ENCODE measurements around the gene TEKT5.
A peak's percentile ranks its signal among the peaks of the same experiment; 100 is the strongest.
"Not testable (repeated sequence)": the region's sequence is repeated elsewhere in the genome, so short reads cannot be mapped to it uniquely, and the experiment has no call there.

The TEKT5 gene

DNA sequence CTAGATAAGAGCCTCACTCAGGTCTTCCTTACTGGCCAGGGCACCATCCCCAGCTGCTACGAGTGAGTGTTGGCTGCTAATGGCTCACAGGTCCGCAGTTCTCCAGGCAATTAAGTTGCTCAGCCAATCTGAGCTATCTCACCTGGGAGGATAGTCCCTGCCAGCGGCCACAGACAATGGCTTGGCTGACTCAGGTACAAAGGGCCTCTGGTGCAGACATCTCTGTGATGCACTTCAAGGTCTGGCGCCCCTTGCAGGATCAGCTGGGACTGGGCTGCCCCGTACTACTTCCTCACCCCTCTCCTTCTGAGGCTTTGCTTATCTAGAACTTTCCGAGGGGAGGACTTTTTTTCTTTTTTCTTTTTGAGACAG lies 65.2 kb downstream of the TEKT5 start:
- DNase-seq, result no peak

GRCh38 chr16:10625595-10626357 lies 69.0 kb downstream of the TEKT5 start:
- no peak for DNase-seq

GRCh38 chr16:10624527-10624926 lies 70.2 kb downstream of the TEKT5 start:
- no peak for DNase-seq

- no peak for DNase-seq
Measured at GRCh38 chr16:10623059-10623458, 71.7 kb downstream of the TEKT5 start.

DNA sequence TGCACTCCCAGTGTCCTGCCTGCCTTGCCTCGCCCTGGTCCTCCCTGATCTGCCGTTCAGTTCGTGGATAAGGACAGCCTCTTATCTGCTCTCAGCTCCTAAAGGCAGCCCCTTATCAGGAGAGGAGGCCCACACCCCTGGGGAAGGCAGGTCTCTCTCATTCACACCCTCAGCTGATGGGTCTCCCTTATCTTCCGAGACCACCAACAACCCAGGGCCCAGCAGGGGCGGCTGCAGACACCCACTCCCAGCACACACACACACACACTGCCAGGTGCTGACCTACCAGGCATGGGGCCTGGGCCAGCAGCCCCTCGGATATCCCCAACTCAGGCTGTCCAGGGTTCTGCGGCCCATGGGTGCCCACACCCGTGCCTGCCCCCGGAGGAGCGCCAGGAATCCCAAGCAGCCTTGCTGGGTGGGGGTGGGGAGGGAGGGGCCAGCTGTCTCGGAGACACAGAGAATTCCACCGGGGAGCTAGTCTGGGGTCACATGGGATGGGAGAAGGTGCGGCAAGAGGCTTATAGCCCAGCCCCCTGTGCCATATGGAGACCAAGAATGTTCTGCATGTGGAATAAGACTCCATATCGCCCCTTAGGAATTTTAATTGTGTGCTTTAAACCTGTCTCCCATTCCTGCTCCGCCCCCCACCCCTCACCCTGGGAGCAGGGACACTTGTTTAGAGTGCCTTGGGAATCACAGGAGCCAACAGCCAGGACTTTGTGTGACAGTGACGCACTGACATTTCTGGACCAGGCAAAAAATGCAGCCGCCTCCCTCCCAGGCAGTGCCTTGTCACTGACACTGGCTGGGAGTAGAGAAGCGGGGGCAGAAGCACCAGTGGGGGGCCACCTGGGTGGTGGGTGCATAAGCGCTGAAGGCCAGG lies 72.5 kb downstream of the TEKT5 start:
- no peak for DNase-seq

DNA sequence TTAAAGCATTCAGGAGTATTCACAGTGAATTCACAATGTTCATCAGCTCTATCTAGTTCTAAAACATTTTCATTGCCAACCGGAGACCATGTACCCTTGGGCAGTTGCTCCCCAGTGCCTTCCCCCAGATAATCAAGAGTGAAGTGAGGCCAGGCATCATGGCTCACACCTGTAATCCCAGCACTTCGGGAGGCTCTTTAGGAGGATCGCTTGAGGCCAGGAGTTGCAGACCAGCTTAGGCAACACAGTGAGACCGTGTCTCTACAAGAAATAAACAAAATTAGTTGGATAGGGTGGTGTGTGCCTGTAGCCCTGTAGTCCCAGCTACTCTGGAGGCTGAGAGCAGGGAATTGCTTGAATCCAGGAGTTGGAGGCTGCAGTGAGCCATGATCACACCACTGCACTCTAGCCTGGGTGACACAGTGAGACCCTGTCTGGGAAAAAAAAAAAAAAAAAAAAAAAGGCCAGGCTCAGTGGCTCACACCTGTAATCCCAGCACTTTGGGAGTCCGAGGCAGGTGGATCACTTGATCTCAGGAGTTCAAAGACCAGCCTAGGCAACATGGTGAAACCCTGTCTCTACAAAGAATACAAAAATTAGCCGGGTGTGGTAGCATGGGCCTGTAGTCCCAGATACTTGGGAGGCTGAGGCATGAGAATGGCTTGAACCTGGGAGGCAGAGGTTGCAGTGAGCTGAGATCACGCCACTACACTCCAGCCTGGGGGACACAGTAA lies 73.3 kb downstream of the TEKT5 start:
- DNase-seq, result not testable (repeated sequence)

DNA sequence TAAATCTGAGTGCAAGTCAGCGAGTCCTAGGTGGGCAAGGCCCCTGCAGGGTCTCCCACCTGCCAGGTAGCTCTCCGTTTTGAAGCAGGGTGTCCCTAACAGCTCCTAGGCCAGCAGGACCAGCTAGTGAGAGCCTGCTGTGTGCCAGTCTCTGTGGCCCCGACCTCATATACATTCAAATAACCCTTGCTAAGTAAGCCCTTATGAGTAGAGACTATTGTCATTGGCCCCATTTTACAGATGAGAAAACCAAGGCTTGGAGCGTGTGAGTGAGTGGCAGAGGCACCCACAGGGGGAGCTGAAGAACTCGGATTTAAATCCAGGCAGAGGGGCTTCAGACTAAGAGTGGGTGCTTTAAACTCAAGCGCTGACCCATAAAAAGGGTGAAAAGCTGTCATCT lies 74.6 kb downstream of the TEKT5 start:
- DNase-seq, result no peak

GRCh38 chr16:10619271-10619849 lies 75.4 kb downstream of the TEKT5 start:
- peak in 1 of 5 experiments; percentile 18 for DNase-seq

DNA sequence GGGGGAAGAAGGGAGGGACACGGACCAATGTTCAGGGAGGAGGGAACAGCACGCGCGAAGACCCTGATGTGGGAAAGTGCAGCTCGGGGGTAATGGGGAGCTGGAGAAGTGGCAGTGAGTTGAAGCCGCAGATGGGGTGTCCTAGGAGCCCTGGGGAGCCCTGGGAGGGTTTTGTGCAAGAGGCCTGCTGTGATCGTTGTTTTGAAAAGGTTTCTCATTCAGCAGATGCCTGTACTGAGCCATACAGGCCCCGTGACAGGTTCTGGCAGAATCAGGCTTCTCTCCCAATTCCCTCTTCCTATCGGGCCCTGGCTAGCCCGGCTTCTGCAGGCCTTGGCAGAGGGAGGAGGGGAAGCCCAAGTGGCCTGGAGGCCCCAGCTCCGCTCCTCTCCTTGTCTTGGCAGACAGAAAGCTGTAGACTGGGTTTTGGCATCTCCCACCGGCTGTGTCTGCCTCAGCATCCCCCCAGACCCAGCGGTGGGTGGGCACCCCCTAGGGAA lies 76.0 kb downstream of the TEKT5 start:
- DNase-seq, result no peak

- no peak for DNase-seq
Measured at GRCh38 chr16:10617662-10618420, 76.9 kb downstream of the TEKT5 start.

- no peak for DNase-seq
Measured at GRCh38 chr16:10616756-10617640, 77.7 kb downstream of the TEKT5 start.

DNA sequence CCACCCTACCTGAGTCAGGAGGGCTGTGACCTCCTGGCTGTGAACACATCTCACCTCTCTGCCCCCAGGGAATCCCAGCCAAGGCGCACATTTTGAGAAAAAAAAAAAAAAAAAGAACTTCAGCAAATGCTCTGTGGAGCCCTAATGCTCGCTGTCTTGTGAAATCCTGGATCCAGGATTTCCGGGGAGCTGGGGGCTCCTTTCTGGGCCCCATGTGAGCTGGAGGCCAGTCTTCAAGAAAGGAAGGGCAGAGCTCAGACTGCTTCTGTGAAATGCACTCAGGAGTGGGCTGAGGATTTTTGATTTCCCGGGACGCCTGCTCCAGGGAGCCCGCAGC lies 78.3 kb downstream of the TEKT5 start:
- no peak for DNase-seq

DNA sequence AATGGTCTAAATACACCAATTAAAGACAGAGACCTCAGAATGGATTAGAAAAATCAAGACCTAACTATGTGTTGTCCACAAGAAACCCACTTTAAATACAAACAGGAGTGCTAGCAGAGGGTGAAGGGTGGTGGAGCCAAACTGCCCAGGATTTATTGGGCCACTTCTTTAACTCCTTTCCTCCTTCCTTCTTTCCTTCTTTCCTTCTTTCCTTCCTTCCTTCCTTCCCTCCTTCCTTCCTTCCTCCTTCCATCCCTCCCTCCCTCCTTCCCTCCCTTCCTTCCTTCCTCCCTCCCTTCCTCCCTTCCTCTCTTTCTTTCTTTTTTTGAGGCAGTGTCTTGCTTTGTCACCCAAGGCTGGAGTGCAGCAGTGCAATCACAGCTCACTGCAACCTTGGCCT lies 80.0 kb downstream of the TEKT5 start:
- DNase-seq, result no peak

DNA sequence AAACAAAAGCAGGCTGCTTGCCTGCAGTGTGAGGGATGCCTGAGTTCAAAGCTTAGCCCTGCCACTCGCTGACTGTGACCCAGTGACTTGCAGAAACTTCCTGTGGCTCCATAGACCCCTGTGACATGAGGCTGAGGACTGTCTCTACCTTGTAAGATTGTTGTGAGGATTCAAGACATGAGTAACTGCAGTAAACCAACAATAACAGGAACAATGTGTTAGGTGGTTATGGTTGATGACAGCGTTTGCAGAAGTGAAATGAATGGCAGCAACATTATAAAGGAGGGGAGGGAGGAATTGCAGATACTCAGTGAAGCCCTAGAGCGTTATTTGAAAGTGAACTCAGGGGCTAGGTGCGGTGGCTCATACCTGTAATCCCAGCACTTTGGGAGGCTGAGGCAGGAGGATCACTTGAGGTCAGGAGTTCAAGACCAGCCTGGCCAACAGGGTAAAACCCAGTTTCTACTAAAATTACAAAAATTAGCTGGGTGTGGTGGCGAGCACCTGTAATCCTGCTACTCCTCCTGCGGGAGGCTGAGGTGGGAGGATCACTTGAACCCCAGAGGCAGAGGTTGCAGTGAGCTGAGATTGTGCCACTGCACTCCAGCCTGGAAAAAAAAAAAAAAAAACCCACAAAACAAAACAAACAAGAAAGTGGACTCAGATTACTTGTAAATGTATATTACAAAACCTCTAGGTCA lies 80.8 kb downstream of the TEKT5 start:
- no peak for DNase-seq

DNA sequence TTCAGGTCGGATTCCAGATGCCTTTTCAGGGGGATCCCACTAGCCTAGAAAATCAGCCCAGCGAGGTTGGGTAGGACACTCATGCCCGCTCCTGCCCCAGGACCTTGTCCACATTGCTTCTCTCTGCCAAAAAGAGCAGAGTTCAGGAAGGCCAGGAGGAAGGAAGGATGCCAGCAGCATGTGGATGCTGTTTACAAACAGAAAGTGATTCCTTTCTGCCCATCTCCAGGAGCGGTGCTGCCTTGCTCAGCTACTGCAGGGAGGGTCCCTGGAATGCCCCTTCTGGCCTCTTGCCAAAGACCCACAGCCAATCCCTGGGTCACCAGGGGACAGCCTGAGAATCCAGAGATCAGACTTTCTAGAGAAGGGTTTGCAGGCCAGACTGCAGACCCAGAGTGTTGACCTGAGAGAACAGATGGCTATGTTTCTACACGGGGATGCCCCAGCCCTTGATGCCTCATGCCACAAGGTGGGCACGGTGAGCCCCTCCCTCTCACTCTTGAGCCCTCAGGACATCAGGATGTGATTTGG lies 82.0 kb downstream of the TEKT5 start:
- DNase-seq, result no peak

DNA sequence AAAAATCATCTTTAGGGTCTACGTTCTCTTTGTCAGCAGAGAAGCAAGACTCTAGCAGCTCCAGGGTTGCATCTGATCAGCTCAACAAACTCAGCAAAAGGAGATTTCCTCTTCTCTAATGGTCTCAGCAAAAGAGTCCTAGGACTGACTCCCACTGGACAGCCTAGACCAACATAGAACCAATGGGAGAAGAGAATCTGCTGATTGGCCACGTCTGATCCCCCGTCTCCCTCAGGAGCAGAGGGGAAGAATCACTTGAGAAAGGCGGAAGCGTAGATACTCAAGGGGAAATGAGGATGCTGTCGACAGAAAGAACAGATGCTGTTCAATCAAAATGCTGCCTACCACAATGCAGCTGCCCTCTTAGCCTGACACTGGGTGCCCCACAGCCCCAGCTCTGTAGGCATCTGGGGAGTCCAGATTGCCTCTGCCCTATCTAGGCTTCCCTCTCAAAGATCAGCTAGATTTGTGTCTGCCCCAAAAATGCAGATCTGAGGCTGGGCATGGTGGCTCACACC lies 82.8 kb downstream of the TEKT5 start:
- DNase-seq, result no peak

DNA sequence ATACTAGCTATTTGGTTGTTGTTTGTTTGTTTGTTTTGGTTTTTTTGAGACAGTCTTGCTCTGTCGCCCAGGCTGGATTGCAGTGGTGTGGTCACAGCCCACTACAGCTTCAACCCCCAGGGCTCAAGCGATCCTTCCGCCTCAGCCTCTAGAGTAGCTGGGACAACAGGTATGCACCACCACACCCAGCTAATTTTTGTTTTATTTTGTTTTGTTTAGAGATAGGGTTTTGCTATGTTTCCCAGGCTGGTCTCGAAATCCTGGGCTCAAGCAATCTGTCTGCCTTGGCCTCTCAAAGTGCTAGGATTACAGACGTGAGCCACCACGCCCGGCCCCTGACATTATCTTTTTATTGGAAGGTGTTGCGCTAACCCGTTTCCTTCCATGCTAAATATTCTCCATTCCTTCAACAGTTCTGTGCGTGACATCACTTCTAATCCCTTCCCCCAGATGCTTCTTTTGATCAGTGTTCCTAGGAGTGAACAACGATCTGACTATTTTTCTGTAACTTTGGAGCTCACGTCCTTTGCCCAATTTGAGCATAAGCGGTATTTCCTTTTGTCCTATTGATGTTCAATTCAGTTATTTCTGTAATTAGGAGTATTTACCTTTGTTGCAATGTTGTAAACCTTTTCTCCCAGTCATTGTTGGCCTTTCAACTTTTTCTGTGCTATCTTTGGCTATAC lies 84.1 kb downstream of the TEKT5 start:
- no peak for DNase-seq

DNA sequence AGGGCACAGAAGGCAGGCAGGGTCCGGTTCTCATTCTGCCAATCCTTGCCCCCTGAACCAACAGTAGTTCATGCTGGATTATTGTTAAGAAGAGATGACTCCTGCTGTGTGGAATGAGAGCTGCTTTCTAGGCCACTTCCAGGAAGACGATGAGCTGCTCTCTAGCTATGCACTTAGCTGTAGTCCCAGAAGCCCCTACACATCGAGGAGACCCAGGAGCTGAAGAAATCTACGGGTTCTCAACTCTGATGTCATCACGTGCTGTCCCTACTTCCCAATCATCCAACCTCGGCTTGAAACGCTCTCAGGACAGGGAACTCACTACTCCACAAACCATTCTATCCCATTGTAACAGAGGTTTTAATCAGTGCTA lies 85.3 kb downstream of the TEKT5 start:
- no peak for DNase-seq

GRCh38 chr16:10608687-10609401 lies 85.9 kb downstream of the TEKT5 start:
- DNase-seq, result no peak

Data from T-helper 2 cell (primary cell).